ENCODE results near the gene TSN.
"Not testable (repeated sequence)": the region's sequence is repeated elsewhere in the genome, so short reads cannot be mapped to it uniquely, and the experiment has no call there.

The TSN gene

GRCh38 chr2:121755237-121756111, at the start of gene TSN:
TSS of gene TSN (plus strand) at chr2:121755651. CDS start at chr2:121755780, 129 bp downstream.
- peak; percentile 97 for DNase-seq

- no peak for DNase-seq
Measured at GRCh38 chr2:121705958-121706357, 49.5 kb upstream of the TSN start.

- DNase-seq = no peak
Measured at GRCh38 chr2:121707344-121707919, 48.0 kb upstream of the TSN start.

GRCh38 chr2:121707920-121708361, 47.5 kb upstream of the TSN start:
- DNase-seq = no peak

- DNase-seq = no peak
Measured at GRCh38 chr2:121709776-121710469, 45.5 kb upstream of the TSN start.

- DNase-seq = no peak
Measured at GRCh38 chr2:121710470-121711170, 44.8 kb upstream of the TSN start.

- not testable (repeated sequence) for DNase-seq
Measured at GRCh38 chr2:121711481-121711880, 44.0 kb upstream of the TSN start.

- DNase-seq = no peak
Measured at GRCh38 chr2:121716126-121716525, 39.3 kb upstream of the TSN start.

GRCh38 chr2:121717529-121717928, 37.9 kb upstream of the TSN start:
- no peak for DNase-seq

- DNase-seq = no peak
Measured at GRCh38 chr2:121721926-121722325, 33.5 kb upstream of the TSN start.

GRCh38 chr2:121722479-121722878, 33.0 kb upstream of the TSN start:
- DNase-seq = no peak

GRCh38 chr2:121723316-121723715, 32.1 kb upstream of the TSN start:
- no peak for DNase-seq

GRCh38 chr2:121727332-121727731, 28.1 kb upstream of the TSN start:
- DNase-seq = no peak

GRCh38 chr2:121727950-121728349, 27.5 kb upstream of the TSN start:
- no peak for DNase-seq

- DNase-seq = no peak
Measured at GRCh38 chr2:121731366-121731765, 24.1 kb upstream of the TSN start.

GRCh38 chr2:121734544-121734943, 20.9 kb upstream of the TSN start:
- not testable (repeated sequence) for DNase-seq

- DNase-seq = no peak
Measured at GRCh38 chr2:121735518-121736074, 19.9 kb upstream of the TSN start.

- DNase-seq = no peak
Measured at GRCh38 chr2:121736140-121736461, 19.4 kb upstream of the TSN start.

- peak; percentile 99 for DNase-seq
Measured at GRCh38 chr2:121736462-121737336, 18.8 kb upstream of the TSN start, which contains the start of gene NIFK. TSS of gene NIFK (minus strand) at chr2:121736875. CDS start at chr2:121736850, 25 bp downstream.

- no peak for DNase-seq
Measured at GRCh38 chr2:121740973-121741372, 14.5 kb upstream of the TSN start.

- no peak for DNase-seq
Measured at GRCh38 chr2:121741450-121741849, 14.0 kb upstream of the TSN start.

Data from CD4-positive, alpha-beta T cell treated with Interleukin-15 for 1 hour (primary cell).